T-helper 17 cell (primary cell): ENCODE results near the gene BRSK2. TPM values are rescaled to one million over a fixed set of nuclear protein-coding genes. Genes with fewer than 3 reads are reported as not detected.

Experiments
- ATAC-seq: fragments of 150-1000 bp; cut with Tn5 transposase; 2 replicates; pipeline ENCODE4 v1.10.0; 2021; ENCODE audit warnings: mild to moderate bottlenecking, moderate library complexity
- DNase-seq, 3 donors: peaks; one replicate each; pipeline versions ENCODE4 v3.0.0 to v3.0.0-alpha.2; 2020 to 2021
- H3K9me3 ChIP-seq: one replicate; pipeline ENCODE4 v1.7.0; 2013; ENCODE audit warnings: low read length, mild to moderate bottlenecking; ENCODE audit not compliant: control insufficient read depth, poor library complexity, severe bottlenecking
- H3K27ac Mint-ChIP-seq: one replicate; pipeline ENCODE4 v1.8.0; 2022; ENCODE audit warnings: mild to moderate bottlenecking, moderate library complexity, mixed read lengths
- H3K27me3 Mint-ChIP-seq: one replicate; pipeline ENCODE4 v1.8.0; 2022; ENCODE audit warnings: mixed read lengths
- H3K36me3 Mint-ChIP-seq: one replicate; pipeline ENCODE4 v1.8.0; 2022; ENCODE audit warnings: low read depth, mixed read lengths
- H3K4me1 Mint-ChIP-seq: one replicate; pipeline ENCODE4 v1.8.0; 2022; ENCODE audit warnings: mild to moderate bottlenecking, mixed read lengths
- H3K4me3 Mint-ChIP-seq: one replicate; pipeline ENCODE4 v1.8.0; 2022; ENCODE audit warnings: mild to moderate bottlenecking, moderate library complexity, mixed read lengths
- total RNA-seq, 4 donors: library from RNA in 2 of 4; stranded (reverse) in 2 of 4; gene quantifications; one replicate each; pipeline ENCODE4 v1.2.3 and lab custom pipeline; 2022 to 2026

The BRSK2 gene
- total RNA-seq, 2 donors from 2014 or later, result 0.23 to 0.25 TPM

GRCh38 chr11:1478544-1478943 lies 88.8 kb downstream of the BRSK2 start:
- ATAC-seq, result no peak
- peaks cover 14% of the 10 kb centered on the region for H3K36me3 Mint-ChIP-seq
- DNase-seq, result peak in 1 of 3 donors; percentile 7
- no peaks in the 10 kb centered on the region for H3K9me3 ChIP-seq
- H3K4me3 Mint-ChIP-seq, result no peak overlapping the region
- no peaks in the 10 kb centered on the region for H3K27me3 Mint-ChIP-seq
- peaks cover 13% of the 10 kb centered on the region for H3K4me1 Mint-ChIP-seq
- H3K27ac Mint-ChIP-seq, result no peak overlapping the region

GRCh38 chr11:1479006-1479677 lies 89.4 kb downstream of the BRSK2 start:
- DNase-seq (peak in 1 of 3 donors; percentile 8), ATAC-seq (no peak)
- Mint-ChIP-seq H3K4me3 (no peak overlapping the region), H3K27me3 (no peaks in the 10 kb centered on the region), H3K36me3 (peaks cover 12% of the 10 kb centered on the region), H3K27ac (no peak overlapping the region), H3K4me1 (peaks cover 12% of the 10 kb centered on the region)
- H3K9me3 ChIP-seq, result no peaks in the 10 kb centered on the region

- no peaks in the 10 kb centered on the region for H3K9me3 ChIP-seq
- Mint-ChIP-seq H3K4me1 (peaks cover 10% of the 10 kb centered on the region), H3K4me3 (no peak overlapping the region), H3K27ac (no peak overlapping the region), H3K36me3 (peaks cover 11% of the 10 kb centered on the region), H3K27me3 (no peaks in the 10 kb centered on the region)
- DNase-seq, result no peak
- ATAC-seq, result no peak
These were observed 90.0 kb downstream of the BRSK2 start for GRCh38 chr11:1479678-1480118.

GRCh38 chr11:1480191-1480554 lies 90.4 kb downstream of the BRSK2 start:
- ATAC-seq (no peak), DNase-seq (no peak)
- H3K4me3 Mint-ChIP-seq, result no peak overlapping the region
- H3K27ac Mint-ChIP-seq, result no peak overlapping the region
- H3K36me3 Mint-ChIP-seq, result peaks cover 11% of the 10 kb centered on the region
- no peaks in the 10 kb centered on the region for H3K27me3 Mint-ChIP-seq
- H3K9me3 ChIP-seq, result no peaks in the 10 kb centered on the region
- peaks cover 13% of the 10 kb centered on the region for H3K4me1 Mint-ChIP-seq

- Mint-ChIP-seq H3K27ac (no peak overlapping the region), H3K4me1 (peaks cover 17% of the 10 kb centered on the region), H3K4me3 (no peak overlapping the region), H3K27me3 (no peaks in the 10 kb centered on the region), H3K36me3 (peaks cover 10% of the 10 kb centered on the region)
- no peaks in the 10 kb centered on the region for H3K9me3 ChIP-seq
- ATAC-seq (no peak), DNase-seq (peak in 1 of 3 donors; percentile 10)
These were observed 91.1 kb downstream of the BRSK2 start for GRCh38 chr11:1480555-1481482.

GRCh38 chr11:1481483-1481825 lies 91.7 kb downstream of the BRSK2 start:
- Mint-ChIP-seq H3K36me3 (peaks cover 5% of the 10 kb centered on the region), H3K27ac (no peak overlapping the region), H3K27me3 (no peaks in the 10 kb centered on the region), H3K4me3 (no peak overlapping the region), H3K4me1 (peaks cover 16% of the 10 kb centered on the region)
- DNase-seq (no peak), ATAC-seq (no peak)
- H3K9me3 ChIP-seq, result no peaks in the 10 kb centered on the region

- H3K27ac Mint-ChIP-seq, result peak overlapping the region; percentile 53
- H3K27me3 Mint-ChIP-seq, result no peaks in the 10 kb centered on the region
These were observed 92.2 kb downstream of the BRSK2 start for GRCh38 chr11:1481861-1482441.

GRCh38 chr11:1482581-1483444 lies 93.1 kb downstream of the BRSK2 start:
- peak overlapping the region; percentile 53 for H3K27ac Mint-ChIP-seq
- peak in 1 of 3 donors; percentile 8 for DNase-seq
- H3K9me3 ChIP-seq, result no peaks in the 10 kb centered on the region
- peaks cover 3% of the 10 kb centered on the region for H3K36me3 Mint-ChIP-seq
- no peak overlapping the region for H3K4me3 Mint-ChIP-seq
- no peak for ATAC-seq
- H3K4me1 Mint-ChIP-seq, result peaks cover 18% of the 10 kb centered on the region
- no peaks in the 10 kb centered on the region for H3K27me3 Mint-ChIP-seq

More at GRCh38 chr11:1481861-1482441, 92.2 kb downstream of the BRSK2 start:
- ATAC-seq (no peak), DNase-seq (peak in 1 of 3 donors; percentile 7)
- H3K4me1 Mint-ChIP-seq, result peaks cover 16% of the 10 kb centered on the region
- H3K36me3 Mint-ChIP-seq, result peaks cover 5% of the 10 kb centered on the region
- H3K9me3 ChIP-seq, result no peaks in the 10 kb centered on the region
- H3K4me3 Mint-ChIP-seq, result peak overlapping the region; percentile 49

- H3K36me3 Mint-ChIP-seq, result peaks cover 2% of the 10 kb centered on the region
- no peak overlapping the region for H3K4me3 Mint-ChIP-seq
- H3K27me3 Mint-ChIP-seq, result no peaks in the 10 kb centered on the region
- peaks cover 20% of the 10 kb centered on the region for H3K4me1 Mint-ChIP-seq
- H3K27ac Mint-ChIP-seq, result peak overlapping the region; percentile 53
- H3K9me3 ChIP-seq, result no peaks in the 10 kb centered on the region
- peak in 1 of 3 donors; percentile 4 for DNase-seq
- ATAC-seq, result no peak
These were observed 93.8 kb downstream of the BRSK2 start for GRCh38 chr11:1483445-1483961.

- Mint-ChIP-seq H3K4me1 (peaks cover 24% of the 10 kb centered on the region), H3K27me3 (no peaks in the 10 kb centered on the region), H3K4me3 (no peak overlapping the region), H3K27ac (peak overlapping the region; percentile 53), H3K36me3 (no peaks in the 10 kb centered on the region)
- H3K9me3 ChIP-seq, result no peaks in the 10 kb centered on the region
- ATAC-seq (no peak), DNase-seq (peak in 1 of 3 donors; percentile 7)
These were observed 94.4 kb downstream of the BRSK2 start for GRCh38 chr11:1484061-1484671.

- no peaks in the 10 kb centered on the region for H3K27me3 Mint-ChIP-seq
- peak overlapping the region; percentile 67 for H3K27ac Mint-ChIP-seq
- H3K4me1 Mint-ChIP-seq, result peaks cover 26% of the 10 kb centered on the region
- no peaks in the 10 kb centered on the region for H3K36me3 Mint-ChIP-seq
- no peaks in the 10 kb centered on the region for H3K9me3 ChIP-seq
- H3K4me3 Mint-ChIP-seq, result peak overlapping the region; percentile 74
- no peak for ATAC-seq
- DNase-seq, result peak in 1 of 3 donors; percentile 8
These were observed 95.2 kb downstream of the BRSK2 start for GRCh38 chr11:1484695-1485503.
